ENCODE results near the gene SRY.
"Not testable (repeated sequence)": the region's sequence is repeated elsewhere in the genome, so short reads cannot be mapped to it uniquely, and the experiment has no call there.

The SRY gene

GRCh38 chrY:2787600-2787999, at the start of gene SRY:
SRY (minus strand) TSS chrY:2787682; CDS start chrY:2787603, 79 bp downstream.
- DNase-seq, result no peak

GRCh38 chrY:2837078-2837477, 49.6 kb upstream of the SRY start:
- DNase-seq, result no peak

DNA sequence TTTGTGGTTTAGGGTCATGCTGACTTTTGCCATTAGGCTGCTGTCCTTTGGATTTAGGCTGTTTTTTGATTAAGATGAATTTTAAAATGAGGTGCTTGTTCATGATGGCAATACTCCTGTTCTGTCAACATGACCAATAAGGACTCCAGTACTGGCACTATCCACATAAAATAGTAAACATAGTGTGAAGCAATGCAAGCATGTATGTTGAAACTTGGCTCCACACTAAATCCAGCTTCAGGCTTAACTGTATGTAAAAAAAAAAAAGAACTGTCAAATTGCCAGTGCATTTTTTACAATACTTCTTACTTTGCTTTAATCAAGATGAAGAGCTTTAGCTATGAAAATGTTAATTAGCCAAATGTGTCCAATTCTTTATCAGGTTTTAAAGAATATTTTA, 47.7 kb upstream of the SRY start:
- no peak for DNase-seq

DNA sequence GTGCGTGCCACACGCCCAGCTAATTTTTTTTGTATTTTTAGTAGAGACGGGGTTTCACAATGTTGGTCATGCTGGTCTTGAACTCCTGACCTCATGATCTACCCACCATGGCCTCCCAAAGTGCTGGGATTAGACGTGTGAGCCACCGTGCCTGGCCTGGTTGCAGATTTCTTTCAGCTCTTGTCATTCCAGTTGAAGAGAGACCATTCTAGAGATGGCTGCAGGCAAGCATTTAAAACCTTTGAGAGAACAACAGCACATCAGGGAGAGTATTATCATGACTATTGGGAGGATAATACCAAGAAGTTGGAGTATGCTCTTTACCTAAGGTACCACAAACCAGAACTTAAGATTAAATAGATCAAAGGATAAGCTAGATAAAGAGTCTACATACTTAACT, 41.0 kb upstream of the SRY start:
- no peak for DNase-seq

- DNase-seq, result no peak
Measured at GRCh38 chrY:2824471-2824870, 37.0 kb upstream of the SRY start.

GRCh38 chrY:2817146-2817896, 29.8 kb upstream of the SRY start:
- not testable (repeated sequence) for DNase-seq

DNA sequence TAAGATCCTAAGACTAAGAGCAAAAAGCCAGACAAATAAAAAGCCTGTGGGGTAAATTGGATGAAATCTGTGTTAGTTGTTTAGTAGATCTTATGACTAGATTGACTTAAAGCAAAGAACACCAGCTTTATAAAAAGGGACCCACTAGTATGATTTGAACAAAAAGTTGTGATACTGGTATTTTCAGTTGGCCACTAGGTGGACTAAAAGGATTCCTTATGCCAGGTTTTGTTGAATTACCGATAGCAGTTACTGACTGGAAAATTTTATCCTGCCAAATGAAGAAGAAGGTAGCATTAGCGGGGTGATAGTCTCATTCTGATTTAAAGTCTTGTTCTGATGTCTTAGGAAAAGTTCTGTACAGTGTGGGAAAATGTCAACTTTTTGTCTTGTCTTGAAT, 12.8 kb upstream of the SRY start:
- no peak for DNase-seq

DNA sequence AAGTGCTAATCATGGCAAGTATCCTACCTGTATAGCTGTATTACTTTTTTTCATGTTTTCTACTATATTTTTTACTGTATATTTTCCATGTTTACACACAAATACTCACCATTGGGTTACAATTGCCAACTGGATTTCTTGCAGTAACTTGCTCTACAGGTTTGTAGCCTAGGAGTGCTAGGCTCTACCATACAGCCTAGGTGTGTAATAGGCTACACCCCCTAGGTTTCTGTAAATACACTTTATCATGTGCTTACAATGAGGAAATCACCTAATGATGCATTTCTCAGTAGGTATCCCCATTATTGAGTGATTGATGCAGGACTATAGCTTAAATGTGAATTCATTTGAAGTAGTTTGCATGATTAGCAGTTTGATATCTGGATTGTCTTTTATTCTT, 10.5 kb upstream of the SRY start:
- no peak for DNase-seq

- no peak for DNase-seq
Measured at GRCh38 chrY:2796977-2797523, 9.6 kb upstream of the SRY start.

GRCh38 chrY:2789756-2790155, 2.3 kb upstream of the SRY start:
- no peak for DNase-seq

DNA sequence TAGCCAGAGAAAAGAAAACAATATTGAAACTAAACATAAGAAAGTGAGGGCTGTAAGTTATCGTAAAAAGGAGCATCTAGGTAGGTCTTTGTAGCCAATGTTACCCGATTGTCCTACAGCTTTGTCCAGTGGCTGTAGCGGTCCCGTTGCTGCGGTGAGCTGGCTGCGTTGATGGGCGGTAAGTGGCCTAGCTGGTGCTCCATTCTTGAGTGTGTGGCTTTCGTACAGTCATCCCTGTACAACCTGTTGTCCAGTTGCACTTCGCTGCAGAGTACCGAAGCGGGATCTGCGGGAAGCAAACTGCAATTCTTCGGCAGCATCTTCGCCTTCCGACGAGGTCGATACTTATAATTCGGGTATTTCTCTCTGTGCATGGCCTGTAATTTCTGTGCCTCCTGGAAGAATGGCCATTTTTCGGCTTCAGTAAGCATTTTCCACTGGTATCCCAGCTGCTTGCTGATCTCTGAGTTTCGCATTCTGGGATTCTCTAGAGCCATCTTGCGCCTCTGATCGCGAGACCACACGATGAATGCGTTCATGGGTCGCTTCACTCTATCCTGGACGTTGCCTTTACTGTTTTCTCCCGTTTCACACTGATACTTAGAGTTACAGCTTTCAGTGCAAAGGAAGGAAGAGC, 488 bp downstream of the SRY start:
- no peak for DNase-seq
